Transverse colon (tissue), 3 donors: ENCODE measurements around the gene BLOC1S5.

Source experiments
- CTCF ChIP-seq, 5 experiments: fragments of 200-600 bp in 3 of 5; fragments of 450-650 bp in 2 of 5; sonication (generic) in 3 of 5; IDR thresholded peaks; 1 replicate in 2 of 5; 2 replicates in 3 of 5; pipeline ENCODE4 v1.5.1; 2016 to 2017; ENCODE audit warnings: antibody characterized with exemption in 5 of 5, inconsistent platforms in 3 of 5, mild to moderate bottlenecking in 2 of 5, moderate library complexity in 1 of 5
- EP300 ChIP-seq: sonication (generic); formaldehyde crosslinking; IDR thresholded peaks from one replicate; pipeline ENCODE4 v1.6.1; 2017; ENCODE audit warnings: antibody characterized with exemption, low read depth
- POLR2A ChIP-seq: fragments of 450-650 bp; IDR thresholded peaks from one replicate; pipeline ENCODE4 v1.6.1; 2016; ENCODE audit warnings: antibody characterized with exemption, mild to moderate bottlenecking, moderate library complexity

- no peak for TF ChIP-seq CTCF (IDR thresholded peaks at IDR 0.05)
- no peak for TF ChIP-seq EP300
- TF ChIP-seq POLR2A = no peak
Measured at GRCh38 chr6:8100159-8100854, 36.1 kb upstream of the BLOC1S5 start.
